Liver (tissue), 9 donors: ENCODE results near the gene CDH23. TPM values are rescaled to one million over a fixed set of nuclear protein-coding genes. Genes with fewer than 3 reads are reported as not detected.

ENCODE experiments used
- DNase-seq: peaks from one replicate; pipeline ENCODE4 v3.0.0-alpha.2; 2017; ENCODE audit warnings: low spot score
- H3K27ac ChIP-seq, 2 donors: one replicate each; pipeline ENCODE4 v1.7.0; 2013; ENCODE audit warnings: inconsistent platforms in 2 of 2, low read length in 2 of 2, control low read depth in 1 of 2, low read depth in 1 of 2, mild to moderate bottlenecking in 1 of 2
- H3K27me3 ChIP-seq, 4 donors: one replicate each; pipeline versions ENCODE4 v1.6.1 to v1.7.0; 2013; ENCODE audit warnings: low read length in 3 of 4, inconsistent platforms in 1 of 4, mild to moderate bottlenecking in 1 of 4, moderate library complexity in 1 of 4; ENCODE audit not compliant: control insufficient read depth in 4 of 4, insufficient read depth in 4 of 4
- H3K36me3 ChIP-seq, 4 donors: one replicate each; pipeline versions ENCODE4 v1.6.1 to v1.7.0; 2013; ENCODE audit warnings: low read length in 3 of 4, mild to moderate bottlenecking in 3 of 4, low read depth in 1 of 4, moderate library complexity in 1 of 4; ENCODE audit not compliant: control insufficient read depth in 4 of 4, insufficient read depth in 3 of 4
- H3K4me1 ChIP-seq, 4 donors: one replicate each; pipeline versions ENCODE4 v1.6.1 to v1.7.0; 2013; ENCODE audit warnings: low read length in 3 of 4, mild to moderate bottlenecking in 3 of 4, moderate library complexity in 1 of 4; ENCODE audit not compliant: control insufficient read depth in 4 of 4, insufficient read depth in 4 of 4
- H3K4me3 ChIP-seq, 3 donors: one replicate each; pipeline versions ENCODE4 v1.6.1 to v1.7.0; 2013; ENCODE audit warnings: low read length in 3 of 3, control low read depth in 1 of 3, low read depth in 1 of 3, mild to moderate bottlenecking in 1 of 3
- H3K9ac ChIP-seq, 2 donors: one replicate each; pipeline ENCODE4 v1.7.0; 2013; ENCODE audit warnings: low read length in 2 of 2, mild to moderate bottlenecking in 2 of 2, moderate library complexity in 2 of 2, control low read depth in 1 of 2, low read depth in 1 of 2
- H3K9me3 ChIP-seq, 4 donors: one replicate each; pipeline versions ENCODE4 v1.6.1 to v1.7.0; 2013; ENCODE audit warnings: low read length in 3 of 4; ENCODE audit not compliant: control insufficient read depth in 4 of 4
- CTCF ChIP-seq: fragments of 150-350 bp; IDR thresholded peaks from 2 replicates; pipeline ENCODE4 v1.5.1; 2017; ENCODE audit warnings: improper control_type of control experiment, low read depth, low read length; ENCODE audit not compliant: missing input control
- EGR1 ChIP-seq, 2 donors: IDR thresholded peaks; 2 replicates each; pipeline ENCODE4 v1.6.1; 2016 to 2018; ENCODE audit warnings: antibody characterized with exemption in 2 of 2, low read depth in 2 of 2
- FOXA1 ChIP-seq: IDR thresholded peaks from 2 replicates; pipeline ENCODE4 v1.6.1; 2016; ENCODE audit warnings: antibody characterized with exemption
- FOXA2 ChIP-seq: IDR thresholded peaks from 2 replicates; pipeline ENCODE4 v1.6.1; 2016; ENCODE audit warnings: antibody characterized with exemption
- GABPA ChIP-seq, 2 donors: IDR thresholded peaks in 1 of 2; conservative IDR thresholded peaks in 1 of 2; 2 replicates each; pipeline ENCODE4 v1.6.1; 2016; ENCODE audit warnings: antibody characterized with exemption in 2 of 2, mild to moderate bottlenecking in 1 of 2, moderate library complexity in 1 of 2
- HNF4A ChIP-seq, 2 donors: conservative IDR thresholded peaks; 2 replicates each; pipeline ENCODE4 v1.6.1; 2016; ENCODE audit warnings: antibody characterized with exemption in 2 of 2, mild to moderate bottlenecking in 2 of 2
- HNF4G ChIP-seq: IDR thresholded peaks from 2 replicates; pipeline ENCODE4 v1.6.1; 2016; ENCODE audit warnings: antibody characterized with exemption
- JUND ChIP-seq, 2 donors: IDR thresholded peaks; 2 replicates each; pipeline ENCODE4 v1.6.1; 2016; ENCODE audit warnings: antibody characterized with exemption in 2 of 2
- MAX ChIP-seq: IDR thresholded peaks from 2 replicates; pipeline ENCODE4 v1.6.1; 2016; ENCODE audit warnings: antibody characterized with exemption
- NR2F2 ChIP-seq: IDR thresholded peaks from 2 replicates; pipeline ENCODE4 v1.6.1; 2016; ENCODE audit warnings: antibody characterized with exemption
- RAD21 ChIP-seq, 2 donors: IDR thresholded peaks; 2 replicates each; pipeline ENCODE4 v1.6.1; 2016; ENCODE audit warnings: antibody characterized with exemption in 2 of 2, mild to moderate bottlenecking in 2 of 2
- RXRA ChIP-seq, 2 donors: IDR thresholded peaks; 2 replicates each; pipeline ENCODE4 v1.6.1; 2017 to 2018; ENCODE audit warnings: antibody characterized with exemption in 2 of 2, mild to moderate bottlenecking in 1 of 2
- SP1 ChIP-seq: IDR thresholded peaks from 2 replicates; pipeline ENCODE4 v1.6.1; 2018; ENCODE audit warnings: antibody characterized with exemption, mild to moderate bottlenecking
- TAF1 ChIP-seq: conservative IDR thresholded peaks from 2 replicates; pipeline ENCODE4 v1.6.1; 2016; ENCODE audit warnings: antibody characterized with exemption, mild to moderate bottlenecking
- YY1 ChIP-seq: IDR thresholded peaks from 2 replicates; pipeline ENCODE4 v1.6.1; 2016; ENCODE audit warnings: antibody characterized with exemption, mild to moderate bottlenecking
- ZBTB33 ChIP-seq: IDR thresholded peaks from 2 replicates; pipeline ENCODE4 v1.6.1; 2016; ENCODE audit warnings: antibody characterized with exemption
- WGBS: extraction: QIAGEN DNeasy Blood & Tissue Kit; methylation state at CpG from one replicate; pipeline ENCODE4 v1.1.7; 2013; 5-methylcytosine and 5-hydroxymethylcytosine counted together
- polyA plus RNA-seq, 2 donors: library from polyadenylated mRNA; stranded (reverse) in 1 of 2; unstranded in 1 of 2; fragments of 200-250 nt in 1 of 2; fragments of >200 nt in 1 of 2; fragmentation: Nextera tagmentation in 1 of 2; extraction: Ambion mirVana in 1 of 2; gene quantifications; one replicate each; pipeline versions ENCODE4 v1.2.1 to v1.2.3, GENCODE V29; 2013 to 2015
- total RNA-seq, 2 donors: library from RNA; depleted of rRNA; stranded (reverse); fragments of >200 nt; gene quantifications; one replicate each; pipeline ENCODE4 v1.2.3, GENCODE V29; 2014
- TF ChIP-seq, protein P1 (sequence below): IDR thresholded peaks from 2 replicates; pipeline ENCODE4 v1.6.1; 2016; ENCODE audit warnings: antibody characterized with exemption
- donor health status: healthy.
- donor health status: healthy.
- donor health status: healthy.
- donor health status: healthy.
- donor health status: healthy.

CDH23 gene
- total and polyA plus RNA-seq, 4 donors, result 1.5 to 4.7 (median 3.4) TPM

DNA sequence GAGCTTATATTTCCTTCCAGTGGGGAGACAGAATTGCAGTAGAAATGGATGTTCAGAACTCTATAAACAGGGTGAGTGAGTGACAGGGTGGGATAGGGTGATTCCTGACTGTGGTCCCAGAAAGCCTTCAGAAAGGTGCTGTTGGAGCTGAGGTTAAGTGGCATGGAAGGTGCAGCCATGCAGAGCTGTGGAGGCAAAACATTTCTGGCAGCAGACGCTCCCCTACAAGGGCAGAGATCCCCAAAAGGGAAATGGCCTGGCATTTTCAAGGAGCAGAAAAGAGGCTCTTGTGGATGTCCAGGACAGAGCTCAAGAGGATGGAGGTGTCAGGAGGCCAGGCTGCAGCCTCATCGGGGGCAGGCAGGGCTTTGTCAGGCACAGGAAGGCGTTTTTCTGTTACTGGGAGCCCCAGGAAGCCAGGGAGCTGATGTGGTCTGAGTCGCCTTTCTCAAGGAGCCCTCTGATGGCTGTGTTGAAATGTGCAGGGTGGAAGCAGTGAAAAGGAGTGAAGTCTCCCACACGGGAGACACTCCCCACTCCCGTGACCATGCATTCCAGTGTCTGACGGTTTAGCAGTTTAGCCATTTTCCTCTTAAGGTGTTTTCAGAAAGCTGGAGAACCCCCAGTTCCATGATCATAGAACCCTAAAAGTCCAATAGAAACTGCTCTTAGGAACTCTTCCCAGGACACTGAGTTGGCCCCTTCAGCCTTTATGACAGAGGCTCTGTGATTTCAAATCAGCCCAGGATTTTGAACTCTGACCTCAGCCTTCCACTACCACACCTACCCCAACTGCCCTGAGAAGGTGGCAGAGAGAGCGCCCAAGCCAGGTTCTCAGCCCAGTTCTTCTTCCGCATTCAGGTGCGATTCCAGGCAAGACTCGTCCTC is 226.6 kb downstream of the CDH23 start:
- Histone ChIP-seq H3K36me3 (no peaks in the 10 kb centered on the region), H3K27ac (no peak overlapping the region), H3K4me3 (no peak overlapping the region), H3K9me3 (no peaks in the 10 kb centered on the region), H3K27me3 (no peaks in the 10 kb centered on the region), H3K9ac (no peak overlapping the region), H3K4me1 (peaks cover 11 to 23% (median 17%) of the 10 kb centered on the region in 4 donors)
- no peak for TF ChIP-seq RAD21 (IDR thresholded peaks at IDR 0.05)
- no peak for TF ChIP-seq FOXA2
- TF ChIP-seq NR2F2, result peak; percentile 66
- TF ChIP-seq HNF4A (conservative IDR thresholded peaks at IDR 0.05), result peak; percentile 8 to 32
- DNase-seq, result no peak
- 79% methylated on average over 11 of the region's 11 CpGs for WGBS

DNA sequence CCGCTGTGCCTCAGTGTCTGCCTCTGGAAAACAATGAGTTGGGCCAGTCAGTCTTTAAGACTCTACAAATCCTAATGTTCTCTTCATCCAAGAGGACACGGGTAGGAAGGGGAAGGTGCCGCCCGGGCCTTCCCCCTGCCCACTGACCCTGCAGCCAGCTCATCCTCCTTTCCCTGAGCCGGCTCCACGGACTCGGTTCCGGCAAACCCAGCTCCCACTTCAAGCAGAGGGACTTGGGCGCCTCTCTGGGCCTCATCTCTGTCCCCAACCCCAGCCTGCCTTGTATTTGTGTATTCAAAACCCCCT is 227.2 kb downstream of the CDH23 start:
- Histone ChIP-seq H3K4me1 (peaks cover 11 to 23% (median 17%) of the 10 kb centered on the region in 4 donors), H3K36me3 (no peaks in the 10 kb centered on the region), H3K27me3 (no peaks in the 10 kb centered on the region), H3K9me3 (no peaks in the 10 kb centered on the region), H3K4me3 (no peak overlapping the region), H3K27ac (no peak overlapping the region), H3K9ac (no peak overlapping the region)
- 95% methylated on average over 9 of the region's 9 CpGs for WGBS
- no peak for DNase-seq
- TF ChIP-seq ZBTB33, result no peak
- TF ChIP-seq EGR1 (IDR thresholded peaks at IDR 0.05; ENCODE audit: low read depth in 2 of 2), result no peak
- no peak for TF ChIP-seq JUND (IDR thresholded peaks at IDR 0.05)
- TF ChIP-seq TAF1, result no peak
- TF ChIP-seq RXRA (IDR thresholded peaks at IDR 0.05), result no peak
- no peak for TF ChIP-seq SP1
- TF ChIP-seq FOXA1, result no peak
- no peak for TF ChIP-seq HNF4G
- TF ChIP-seq GABPA (IDR thresholded peaks at IDR 0.05 in 1 of 2, conservative IDR thresholded peaks at IDR 0.05 in 1 of 2), result no peak
- no peak for TF ChIP-seq MAX
- TF ChIP-seq, protein P1, sequence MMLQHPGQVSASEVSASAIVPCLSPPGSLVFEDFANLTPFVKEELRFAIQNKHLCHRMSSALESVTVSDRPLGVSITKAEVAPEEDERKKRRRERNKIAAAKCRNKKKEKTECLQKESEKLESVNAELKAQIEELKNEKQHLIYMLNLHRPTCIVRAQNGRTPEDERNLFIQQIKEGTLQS, result no peak
- TF ChIP-seq RAD21 (IDR thresholded peaks at IDR 0.05), result no peak
- no peak for TF ChIP-seq FOXA2
- TF ChIP-seq NR2F2, result no peak
- no peak for TF ChIP-seq YY1
- no peak for TF ChIP-seq CTCF
